ENCODE measurements around the gene IL23A.
"Not testable (repeated sequence)": the region's sequence is repeated elsewhere in the genome, so short reads cannot be mapped to it uniquely, and the experiment has no call there.

Gene IL23A, protein sequence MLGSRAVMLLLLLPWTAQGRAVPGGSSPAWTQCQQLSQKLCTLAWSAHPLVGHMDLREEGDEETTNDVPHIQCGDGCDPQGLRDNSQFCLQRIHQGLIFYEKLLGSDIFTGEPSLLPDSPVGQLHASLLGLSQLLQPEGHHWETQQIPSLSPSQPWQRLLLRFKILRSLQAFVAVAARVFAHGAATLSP

DNA sequence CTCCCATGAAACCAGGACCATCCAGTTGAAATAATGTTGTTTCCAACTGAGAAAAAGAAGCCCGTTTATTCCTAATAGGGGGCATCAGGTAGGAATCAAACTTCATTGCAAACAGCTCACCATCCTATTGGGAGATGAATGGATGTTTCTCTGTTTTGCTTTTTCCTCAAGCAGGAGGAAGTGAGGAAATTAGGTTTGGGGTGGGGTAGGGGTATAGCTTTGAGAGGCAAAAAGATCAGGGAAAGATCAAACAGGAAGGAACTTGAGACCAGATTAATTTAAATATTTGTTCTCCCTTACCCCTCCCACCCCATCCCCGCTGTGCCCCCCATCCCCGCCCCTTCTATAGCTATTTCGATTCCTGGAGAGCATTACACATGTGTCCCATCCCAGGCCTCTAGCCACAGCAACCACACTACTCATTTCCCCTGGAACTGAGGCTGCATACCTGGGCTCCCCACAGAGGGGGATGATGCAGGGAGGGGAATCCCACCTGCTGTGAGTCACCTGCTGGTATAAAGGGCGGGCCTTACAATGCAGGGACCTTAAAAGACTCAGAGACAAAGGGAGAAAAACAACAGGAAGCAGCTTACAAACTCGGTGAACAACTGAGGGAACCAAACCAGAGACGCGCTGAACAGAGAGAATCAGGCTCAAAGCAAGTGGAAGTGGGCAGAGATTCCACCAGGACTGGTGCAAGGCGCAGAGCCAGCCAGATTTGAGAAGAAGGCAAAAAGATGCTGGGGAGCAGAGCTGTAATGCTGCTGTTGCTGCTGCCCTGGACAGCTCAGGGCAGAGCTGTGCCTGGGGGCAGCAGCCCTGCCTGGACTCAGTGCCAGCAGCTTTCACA, at the start of gene IL23A:
Gene IL23A (plus strand): TSS at position 577 of the 850 bp plus-strand sequence. CDS start 161 bp downstream, at position 738.
- peak; percentile 80 for DNase-seq

GRCh38 chr12:56293795-56294194, 44.9 kb upstream of the IL23A start:
- no peak for DNase-seq

DNA sequence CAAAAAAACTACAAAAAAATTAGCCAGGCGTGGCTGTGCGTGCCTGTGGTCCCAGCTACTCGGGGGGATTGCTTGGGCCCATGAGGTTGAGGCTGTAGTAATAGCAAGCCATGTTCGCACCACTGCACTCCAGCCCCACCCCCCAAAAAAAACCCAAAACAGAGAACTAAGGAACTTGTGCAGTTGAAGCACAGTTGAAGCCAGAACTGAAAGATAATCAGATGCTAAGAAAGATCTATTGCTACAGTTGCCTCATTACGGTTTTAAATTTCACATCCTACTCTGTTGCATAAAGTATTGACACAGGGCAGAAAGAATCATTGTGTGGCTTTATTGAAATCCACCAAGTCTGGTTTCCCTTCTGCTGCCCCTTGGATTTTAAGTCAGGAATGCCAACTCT, 42.4 kb upstream of the IL23A start:
- DNase-seq: no peak

DNA sequence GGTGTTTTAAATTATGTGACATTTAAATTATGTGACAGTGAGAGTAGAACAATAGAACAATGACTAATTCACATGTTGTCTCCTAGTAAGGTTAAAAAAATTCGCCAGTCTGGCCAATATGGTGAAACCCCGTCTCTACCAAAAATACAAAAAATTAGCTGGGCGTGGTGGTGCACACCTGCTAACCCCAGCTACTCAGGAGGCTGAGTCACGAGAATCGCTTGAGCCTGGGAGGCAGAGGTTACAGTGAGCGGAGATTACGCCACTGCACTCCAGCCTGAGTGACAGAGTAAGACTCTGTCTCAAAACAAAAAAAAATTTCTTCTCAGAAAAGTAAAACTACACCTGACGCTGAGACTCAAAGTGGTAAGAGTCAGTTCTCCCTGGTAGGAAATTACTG, 41.3 kb upstream of the IL23A start:
- no peak for DNase-seq

GRCh38 chr12:56298828-56299227, 39.9 kb upstream of the IL23A start:
- no peak for DNase-seq

DNA sequence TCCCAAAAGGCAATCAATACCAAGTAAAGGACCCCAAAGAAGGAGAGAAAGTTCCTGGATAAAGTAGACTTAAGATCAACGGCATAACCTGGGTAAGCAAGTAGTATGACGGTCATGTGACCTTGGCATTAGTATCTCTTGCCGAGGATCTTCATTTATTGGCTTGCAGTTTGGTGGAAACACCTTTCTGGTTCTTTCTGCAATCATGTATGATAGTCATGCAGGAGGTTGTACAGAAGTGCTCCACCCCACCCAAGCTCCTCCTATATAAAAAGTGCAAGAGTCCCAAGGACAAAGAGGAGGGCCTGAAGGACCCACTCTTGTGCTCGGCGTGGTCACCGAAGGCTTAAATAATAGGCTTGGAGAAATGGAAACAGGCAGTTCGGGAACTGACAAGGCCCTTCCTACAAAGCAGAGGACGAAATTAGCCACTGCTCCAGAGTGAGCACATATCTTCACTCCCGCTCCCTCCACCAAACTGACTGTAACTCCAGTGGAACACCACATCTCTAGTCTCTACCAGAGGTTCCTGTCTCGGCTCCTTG, 39.3 kb upstream of the IL23A start:
- DNase-seq: no peak

GRCh38 chr12:56299853-56300643, 38.6 kb upstream of the IL23A start, which contains the start of gene CS:
Gene CS, minus strand, starts transcription at chr12:56300330. Its CDS starts 129 bp downstream, at chr12:56300201.
- peak; percentile 100 for DNase-seq

DNA sequence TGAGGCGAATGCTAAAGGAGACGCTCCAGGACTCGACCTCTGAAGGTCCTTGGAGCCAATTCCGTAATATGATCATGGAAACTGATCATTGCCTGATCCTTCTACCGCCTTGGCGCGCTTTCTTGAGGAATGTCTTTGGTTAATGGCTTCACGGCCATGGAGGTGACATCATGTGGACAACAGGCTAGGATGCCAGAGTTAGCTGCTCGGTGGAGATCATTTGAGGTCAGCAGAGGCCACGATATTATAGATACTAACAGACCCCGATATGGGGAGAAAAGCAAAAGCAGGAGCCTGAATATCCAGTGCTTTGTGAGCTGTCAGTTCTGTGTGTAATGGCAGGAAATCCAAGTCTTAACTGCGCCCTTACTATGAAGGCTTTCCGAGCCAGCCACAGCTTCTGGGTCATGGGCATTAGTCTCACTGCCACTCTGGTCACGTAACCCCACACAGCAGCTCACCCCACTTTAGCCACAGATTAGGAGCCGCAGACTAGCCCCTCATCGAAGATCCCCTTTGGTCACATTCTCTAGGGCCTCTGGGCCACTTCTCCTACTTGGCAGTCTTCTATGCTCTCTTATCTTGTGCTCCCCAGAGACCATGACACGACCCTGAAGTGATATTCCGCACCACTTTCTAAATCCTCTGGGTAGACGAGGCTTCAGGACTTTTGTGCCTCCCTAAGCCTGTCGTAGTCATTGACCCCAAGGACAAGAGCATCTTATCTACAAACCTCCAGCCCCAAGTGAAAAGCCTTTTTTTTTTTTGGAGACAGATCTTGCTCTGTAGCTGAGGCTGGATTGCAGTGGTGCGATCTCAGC, 37.8 kb upstream of the IL23A start:
- no peak for DNase-seq

DNA sequence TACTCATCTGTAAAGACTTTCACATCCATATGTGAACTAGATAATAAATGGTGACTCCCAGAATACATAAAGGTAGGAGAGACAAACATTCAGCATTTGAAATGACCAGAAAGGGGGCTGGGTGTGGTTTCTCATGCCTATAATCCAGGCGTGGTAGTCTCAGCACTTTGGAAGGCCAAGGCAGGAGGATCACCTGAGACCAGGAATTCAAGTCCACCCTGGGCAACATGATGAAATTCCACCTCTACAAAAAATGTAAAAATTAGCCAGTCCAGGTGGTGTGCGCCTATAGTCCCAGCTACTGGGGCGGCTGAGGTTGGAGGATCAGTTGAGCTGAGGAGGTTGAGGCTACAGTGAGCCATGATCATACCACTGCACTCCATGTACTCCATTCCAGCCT, 34.4 kb upstream of the IL23A start:
- no peak for DNase-seq

GRCh38 chr12:56304872-56305590, 33.7 kb upstream of the IL23A start:
- no peak for DNase-seq

DNA sequence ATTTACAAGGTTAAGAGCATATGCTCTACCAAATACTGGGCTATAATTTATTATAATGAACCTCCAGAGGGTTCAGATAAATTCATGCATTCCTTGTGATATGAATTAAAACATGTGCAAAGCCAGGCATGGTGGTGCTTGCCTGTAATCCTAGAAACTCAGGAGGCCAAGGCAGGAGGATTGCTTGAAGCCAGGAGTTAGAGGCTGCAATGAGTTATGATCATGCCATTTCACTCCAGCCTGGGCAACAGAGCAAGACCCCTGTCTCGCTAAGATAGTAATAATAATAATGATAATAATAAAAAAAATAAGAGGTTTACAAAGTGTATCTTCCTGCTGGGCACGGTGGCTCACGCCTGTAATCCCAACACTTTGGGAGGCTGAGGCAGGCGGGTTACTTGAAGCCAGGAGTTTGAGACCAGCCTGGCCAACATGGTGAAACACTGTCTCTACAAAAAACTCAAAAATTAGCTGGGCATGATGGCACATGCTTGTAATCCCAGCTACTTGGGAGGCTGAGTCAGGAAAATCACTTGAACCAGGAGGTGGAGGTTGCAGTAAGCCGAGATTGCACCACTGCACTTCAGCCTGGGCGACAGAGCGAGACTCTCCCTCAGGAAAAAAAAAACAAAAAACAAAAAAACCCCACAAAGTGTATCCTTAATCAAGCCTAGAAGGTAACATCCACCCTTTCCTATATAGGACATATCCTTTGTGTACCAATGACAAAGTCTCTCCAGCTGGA, 31.3 kb upstream of the IL23A start:
- DNase-seq: no peak

DNA sequence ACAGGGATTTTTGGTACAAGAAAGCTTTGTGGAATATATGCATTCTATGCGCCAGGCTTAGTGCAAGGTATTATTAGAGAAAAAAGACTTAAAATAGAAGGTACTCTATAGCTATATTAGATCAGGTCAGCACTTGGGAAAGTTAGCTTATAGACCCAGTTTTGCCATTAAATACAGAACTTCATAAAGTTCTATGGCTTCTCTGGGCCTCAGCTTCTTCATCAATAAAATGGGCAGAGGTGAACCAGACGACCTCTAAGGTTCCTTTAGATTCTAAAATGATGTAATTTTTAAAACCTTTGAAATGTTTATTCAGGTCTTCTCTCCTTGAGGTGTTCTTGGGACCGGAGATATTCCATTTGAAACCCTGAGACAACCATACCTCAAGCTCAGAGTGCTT, 30.0 kb upstream of the IL23A start:
- no peak for DNase-seq

DNA sequence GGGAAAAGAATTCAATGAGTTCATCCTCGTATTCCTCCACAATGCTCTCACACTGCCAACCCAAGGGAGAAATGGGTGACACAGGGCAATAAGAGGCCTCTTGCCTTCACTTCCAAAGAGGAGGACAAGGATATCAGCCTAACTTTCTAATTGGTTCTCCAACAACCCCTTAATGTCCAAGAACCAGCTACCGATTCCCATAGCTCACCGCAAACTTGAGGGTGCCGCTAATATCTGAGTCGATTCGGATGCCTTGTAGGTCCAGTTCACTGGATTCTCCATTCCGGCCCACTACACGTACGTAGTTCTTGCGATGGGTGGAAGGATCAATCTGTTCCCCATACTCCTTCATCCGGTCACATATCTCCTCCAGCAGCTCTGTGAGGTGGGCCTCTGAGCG, 27.7 kb upstream of the IL23A start:
- DNase-seq: no peak

GRCh38 chr12:56315249-56315621, 23.4 kb upstream of the IL23A start:
- peak; percentile 69 for DNase-seq

GRCh38 chr12:56315622-56316473, 22.8 kb upstream of the IL23A start, which contains the start of gene CNPY2:
Gene CNPY2, minus strand, starts transcription at chr12:56315988. Its CDS starts 771 bp downstream, at chr12:56315217.
- DNase-seq: peak; percentile 100

DNA sequence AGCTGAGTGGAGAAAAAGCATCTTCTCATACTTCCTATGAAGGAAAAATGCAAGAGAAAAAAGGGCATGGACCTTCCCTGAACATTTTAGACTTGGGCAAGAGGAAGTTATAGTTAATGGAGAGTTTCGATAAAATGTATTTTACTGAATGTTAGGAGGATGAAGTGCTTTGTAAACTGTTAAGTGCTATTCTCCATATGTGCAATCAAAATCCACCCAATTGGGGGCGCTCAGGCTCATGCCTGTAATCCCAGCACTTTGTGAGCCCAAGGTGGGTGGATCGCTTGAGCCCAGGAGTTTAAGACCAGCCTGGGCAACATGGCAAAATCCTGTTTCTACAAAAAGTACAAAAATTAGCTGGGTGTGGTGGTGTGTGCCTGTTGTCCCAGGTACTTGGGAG, 21.0 kb upstream of the IL23A start:
- no peak for DNase-seq

DNA sequence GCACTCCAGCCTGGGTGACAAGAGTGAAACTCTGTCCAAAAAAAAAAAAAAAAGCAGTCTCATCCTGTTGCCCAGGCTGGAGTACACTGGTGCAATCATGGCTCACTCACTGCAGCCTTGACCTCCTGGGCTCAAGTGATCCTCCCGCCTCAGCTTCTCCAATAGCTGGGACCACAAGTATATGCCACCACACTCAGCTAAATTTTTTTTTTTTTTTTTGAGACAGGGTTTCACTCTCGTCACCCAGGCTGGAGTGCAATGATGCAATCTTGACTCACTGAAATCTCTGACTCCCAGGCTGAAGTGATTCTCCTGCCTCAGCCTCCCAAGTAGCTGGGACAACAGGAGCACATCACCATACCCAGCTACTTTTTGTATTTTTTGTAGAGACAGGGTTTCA, 17.7 kb upstream of the IL23A start:
- DNase-seq: no peak

GRCh38 chr12:56321610-56322009, 17.1 kb upstream of the IL23A start:
- DNase-seq: not testable (repeated sequence)

- DNase-seq: peak; percentile 52
These were observed 14.5 kb upstream of the IL23A start for GRCh38 chr12:56324206-56324605.

DNA sequence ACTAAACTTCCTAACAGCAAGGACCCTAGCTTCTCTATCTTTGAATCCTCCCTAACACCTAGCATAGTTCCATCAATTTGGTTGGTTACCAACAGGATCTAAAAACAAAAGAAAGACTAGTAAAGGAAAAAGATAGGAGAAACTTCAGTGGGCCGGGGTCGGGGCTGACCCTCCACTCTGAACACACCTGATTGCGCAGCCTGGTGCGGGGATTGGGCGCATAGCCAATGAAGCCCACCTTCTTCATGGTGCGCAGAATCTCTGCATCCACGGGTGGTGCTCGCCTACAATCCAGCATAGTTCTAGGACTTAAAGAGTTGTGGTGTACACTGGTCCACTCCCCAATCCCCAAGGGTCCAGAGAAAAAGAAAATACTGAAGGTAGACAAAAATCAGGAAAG, 12.6 kb upstream of the IL23A start:
- no peak for DNase-seq

Measured in islet precursor cell (in vitro differentiated cells).